SKM-1 treated with dmso at 0.1 percent for 144 hours (cell line): ENCODE measurements around the gene IGF2R.

Experiments used
- DNase-seq: peaks from one replicate; lab custom pipeline; 2025; ENCODE audit not compliant: unreplicated experiment; lab: John Stamatoyannopoulos, UW

Gene IGF2R

DNA sequence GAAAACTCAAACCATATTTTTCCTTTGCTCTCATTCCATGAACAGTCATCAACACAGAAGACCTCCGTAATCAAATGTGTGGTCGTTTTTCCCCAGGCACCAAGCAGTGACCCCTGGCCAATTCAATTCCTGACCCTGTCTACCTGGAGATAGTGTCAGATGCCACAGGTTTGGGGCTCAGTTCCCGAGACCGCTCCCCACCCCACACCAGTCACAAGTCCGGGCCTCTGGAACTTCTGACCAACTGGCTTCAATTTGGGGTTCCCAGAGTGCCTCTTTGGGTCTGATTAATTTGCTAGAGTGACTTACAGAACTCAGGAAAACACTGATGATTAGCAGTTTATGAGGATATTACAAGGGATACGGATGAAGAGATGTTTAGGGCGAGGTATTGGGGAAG lies 6.0 kb downstream of the IGF2R start:
- DNase-seq, result no peak

GRCh38 chr6:159976686-159977254 lies 7.9 kb downstream of the IGF2R start:
- DNase-seq, result no peak

GRCh38 chr6:159977255-159977903 lies 8.5 kb downstream of the IGF2R start:
- no peak for DNase-seq

DNA sequence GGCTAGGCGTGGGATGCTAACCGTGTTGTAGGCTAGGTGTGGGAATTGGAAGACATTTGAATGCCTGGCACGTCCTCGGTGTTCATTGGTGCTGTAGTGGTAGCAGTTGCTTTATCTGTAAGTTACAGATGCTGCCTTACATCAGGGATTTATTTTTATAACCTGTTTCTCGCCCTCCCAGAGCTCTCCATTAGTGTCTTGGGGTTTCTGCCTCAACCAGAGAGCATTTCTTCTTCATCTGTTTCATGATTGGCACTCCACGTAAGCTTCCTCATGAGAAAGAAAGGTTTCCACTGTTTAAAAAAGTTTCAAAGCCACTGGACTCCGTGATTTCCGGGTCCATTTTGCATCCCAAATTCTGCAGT lies 9.0 kb downstream of the IGF2R start:
- DNase-seq, result no peak

DNA sequence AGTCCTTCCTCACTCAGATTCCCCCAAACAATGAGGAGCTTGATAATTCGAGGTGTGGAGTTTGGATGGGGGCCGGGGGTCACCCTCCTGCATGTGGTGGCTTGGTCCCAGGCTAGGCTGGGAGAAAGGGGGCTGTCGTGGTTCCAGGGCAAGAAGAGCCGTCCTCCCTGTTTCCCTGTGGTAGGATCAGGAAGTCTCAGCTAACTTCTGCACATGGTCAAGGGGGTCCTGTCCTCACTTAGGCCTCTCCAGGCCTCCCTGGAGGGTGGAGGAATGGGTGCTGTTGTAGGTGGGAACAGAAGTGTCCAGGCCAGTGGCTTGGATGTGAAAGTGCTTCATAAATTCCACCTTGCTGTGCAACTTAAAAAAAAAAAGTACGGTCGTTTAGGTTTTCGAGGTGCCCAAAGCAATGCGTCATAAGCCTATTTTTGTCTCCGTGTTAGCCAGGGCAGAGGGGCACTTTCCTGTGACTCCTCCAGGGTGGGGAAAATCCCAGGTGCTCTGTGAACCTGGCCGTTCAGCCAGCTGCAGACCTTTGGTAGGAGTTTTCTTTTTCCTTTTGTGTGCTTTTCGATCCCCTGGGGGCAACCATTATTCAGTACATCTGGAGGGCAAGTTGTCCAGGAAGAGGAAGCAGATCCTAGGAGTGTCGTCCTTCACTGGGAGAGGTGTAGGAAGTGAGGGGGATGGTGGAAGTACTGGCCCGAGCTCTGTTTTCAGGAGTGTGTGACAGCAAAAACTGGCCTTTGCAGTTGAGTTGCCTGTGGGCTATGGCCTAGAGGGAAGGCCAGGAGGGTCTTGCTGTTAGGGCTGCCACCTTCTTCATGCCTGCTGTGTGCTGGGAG lies 9.6 kb downstream of the IGF2R start:
- no peak for DNase-seq

- peak; percentile 30 for DNase-seq
Measured at GRCh38 chr6:159979136-159979874, 10.4 kb downstream of the IGF2R start.

DNA sequence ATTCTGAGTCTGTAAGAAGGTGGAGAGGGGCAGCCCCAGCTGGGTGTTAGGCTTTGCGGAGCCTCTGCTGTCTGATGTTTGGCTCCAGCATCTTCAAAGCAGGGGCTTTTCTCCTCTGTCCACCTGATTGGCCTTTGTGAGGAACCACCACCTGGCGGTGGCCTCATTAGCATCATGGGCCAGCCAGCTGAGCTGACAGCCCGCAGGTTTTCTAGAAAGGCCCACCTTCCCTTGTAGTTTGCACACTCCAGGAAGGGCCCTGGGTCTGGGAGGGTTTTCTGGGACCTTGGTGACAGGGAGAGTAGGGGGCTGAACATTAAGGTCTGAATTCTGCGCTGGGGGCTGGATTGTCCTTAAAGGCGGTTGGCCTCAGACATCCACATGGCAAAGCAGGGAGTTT lies 11.6 kb downstream of the IGF2R start:
- no peak for DNase-seq

DNA sequence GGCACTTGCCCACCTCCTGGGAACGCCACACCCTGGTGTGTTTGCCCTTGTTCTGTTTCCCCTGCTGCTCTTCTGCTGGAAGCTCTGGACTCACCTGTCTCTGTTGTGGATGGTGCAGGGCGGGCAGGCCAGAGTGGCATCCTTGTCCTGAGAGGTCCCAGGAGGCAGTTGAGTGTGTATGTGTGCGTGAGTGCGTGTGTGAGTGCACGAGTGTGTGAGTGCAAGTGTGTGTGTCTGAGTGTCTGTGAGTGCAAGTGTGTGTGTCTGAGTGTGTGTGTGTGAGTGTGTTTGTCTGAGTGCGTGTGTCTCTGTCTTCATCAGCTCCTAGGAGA lies 12.2 kb downstream of the IGF2R start:
- DNase-seq, result no peak

GRCh38 chr6:159981403-159982245 lies 12.7 kb downstream of the IGF2R start:
- peak; percentile 80 for DNase-seq

DNA sequence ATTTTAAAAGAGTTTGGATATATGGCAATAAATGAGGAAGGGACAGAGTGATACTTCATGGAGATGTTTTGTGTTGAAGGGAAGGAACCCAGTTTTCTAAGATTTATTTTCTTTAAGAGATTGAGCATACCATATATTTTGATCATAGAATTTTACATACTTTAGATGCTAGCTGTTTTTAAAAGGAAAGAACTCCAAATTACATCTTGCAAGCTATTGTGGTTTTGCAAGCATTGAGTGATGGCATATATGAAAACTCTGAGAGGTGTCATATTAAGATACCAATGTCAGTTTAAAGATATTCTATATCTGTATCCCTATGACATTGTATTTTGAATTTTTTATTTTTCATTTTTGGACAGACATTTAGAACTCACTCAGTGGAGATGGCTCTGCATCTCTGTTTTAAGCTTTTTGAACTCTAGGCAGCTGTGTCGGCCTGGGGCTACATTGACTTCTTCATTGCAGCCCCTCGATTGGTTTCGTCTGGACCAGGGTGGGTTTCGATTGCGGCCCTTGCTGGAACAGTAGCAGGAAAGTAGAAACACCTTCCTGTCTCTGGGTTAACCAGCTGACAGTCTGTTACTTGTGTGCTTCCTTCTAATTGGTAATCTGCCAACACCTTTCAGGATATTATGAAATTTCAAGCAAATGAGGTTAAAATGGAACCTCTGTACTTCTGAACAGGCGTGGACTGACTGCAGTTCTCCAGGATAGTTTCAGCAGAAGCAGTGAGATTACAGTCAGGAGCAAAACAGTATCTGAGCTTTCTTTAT lies 14.0 kb downstream of the IGF2R start:
- DNase-seq, result peak; percentile 82

DNA sequence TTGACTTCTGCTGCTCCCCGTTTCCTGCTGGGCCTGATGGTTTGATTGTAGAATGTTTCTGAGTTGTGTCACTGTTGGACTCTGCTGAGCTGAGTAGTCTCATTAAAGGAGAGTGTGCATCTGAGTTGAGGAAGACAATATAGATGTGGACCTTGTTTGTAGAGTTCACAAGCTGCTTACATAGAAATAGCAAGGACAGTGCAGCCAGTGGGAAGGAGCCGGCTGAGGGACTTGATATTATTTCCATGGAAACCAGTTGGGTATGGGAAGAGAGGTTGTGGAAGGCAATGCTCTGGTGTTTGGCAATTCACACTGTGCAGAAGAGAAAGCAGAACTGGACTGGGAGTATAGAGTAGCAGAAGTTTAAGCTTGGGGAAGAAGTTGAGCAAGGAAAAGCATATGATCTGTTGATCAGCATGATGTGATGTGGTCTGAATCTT lies 14.8 kb downstream of the IGF2R start:
- DNase-seq, result peak; percentile 99

- DNase-seq, result no peak
Measured at GRCh38 chr6:159984268-159984786, 15.4 kb downstream of the IGF2R start.

DNA sequence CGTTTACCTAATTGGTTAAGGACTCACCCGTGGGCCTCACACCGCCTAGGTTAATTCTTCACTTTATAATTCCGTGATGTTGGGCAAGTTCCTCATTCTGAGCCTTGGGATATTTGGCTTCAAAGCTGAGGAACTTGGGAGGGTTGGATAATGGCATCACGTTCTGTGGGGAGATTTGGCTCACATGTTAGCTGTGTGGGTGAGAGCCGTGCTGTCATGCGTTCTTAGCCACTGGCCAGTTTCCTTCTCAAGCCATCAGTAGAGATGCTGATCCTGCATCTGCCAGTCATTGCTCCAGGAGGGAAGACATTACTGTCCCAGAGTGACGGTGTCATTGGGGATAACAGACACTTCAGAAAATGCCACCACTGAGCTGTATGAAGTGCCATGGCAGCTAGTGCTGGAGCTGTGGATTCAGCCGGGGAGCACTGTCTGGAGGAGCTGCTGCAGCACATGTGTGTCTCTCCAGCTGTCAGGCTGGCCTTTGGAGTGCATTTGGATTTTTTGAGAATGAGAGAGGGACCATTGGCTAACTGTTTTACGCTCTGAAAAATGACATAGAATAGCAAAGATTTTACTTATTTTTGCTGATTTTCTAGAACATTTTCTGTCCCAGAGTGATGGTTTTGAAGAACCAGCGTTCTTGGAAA lies 16.5 kb downstream of the IGF2R start:
- DNase-seq, result no peak

DNA sequence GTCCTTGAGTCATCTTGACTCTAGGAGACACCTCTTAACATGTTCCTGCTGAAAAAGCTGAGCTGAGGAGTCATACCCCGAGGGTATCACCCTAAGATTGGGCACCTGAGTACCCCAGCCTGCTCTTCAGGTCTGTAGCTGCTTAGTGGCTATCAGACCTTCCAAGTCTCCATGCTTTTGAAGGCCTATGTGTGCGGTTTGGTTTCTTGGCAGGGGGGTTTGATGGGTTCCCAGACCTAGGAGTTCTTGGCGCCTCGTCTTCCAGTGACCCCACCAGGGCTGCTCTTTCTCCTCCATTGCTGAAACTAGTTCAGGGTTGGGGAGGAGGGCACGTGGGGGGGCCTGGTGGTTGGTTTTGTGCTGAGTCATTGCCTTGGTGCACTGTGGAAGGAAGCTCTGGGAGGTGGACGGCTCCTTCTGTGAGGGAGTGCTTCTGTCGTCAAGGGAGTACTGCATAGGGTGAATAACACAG lies 20.1 kb downstream of the IGF2R start:
- peak; percentile 67 for DNase-seq

DNA sequence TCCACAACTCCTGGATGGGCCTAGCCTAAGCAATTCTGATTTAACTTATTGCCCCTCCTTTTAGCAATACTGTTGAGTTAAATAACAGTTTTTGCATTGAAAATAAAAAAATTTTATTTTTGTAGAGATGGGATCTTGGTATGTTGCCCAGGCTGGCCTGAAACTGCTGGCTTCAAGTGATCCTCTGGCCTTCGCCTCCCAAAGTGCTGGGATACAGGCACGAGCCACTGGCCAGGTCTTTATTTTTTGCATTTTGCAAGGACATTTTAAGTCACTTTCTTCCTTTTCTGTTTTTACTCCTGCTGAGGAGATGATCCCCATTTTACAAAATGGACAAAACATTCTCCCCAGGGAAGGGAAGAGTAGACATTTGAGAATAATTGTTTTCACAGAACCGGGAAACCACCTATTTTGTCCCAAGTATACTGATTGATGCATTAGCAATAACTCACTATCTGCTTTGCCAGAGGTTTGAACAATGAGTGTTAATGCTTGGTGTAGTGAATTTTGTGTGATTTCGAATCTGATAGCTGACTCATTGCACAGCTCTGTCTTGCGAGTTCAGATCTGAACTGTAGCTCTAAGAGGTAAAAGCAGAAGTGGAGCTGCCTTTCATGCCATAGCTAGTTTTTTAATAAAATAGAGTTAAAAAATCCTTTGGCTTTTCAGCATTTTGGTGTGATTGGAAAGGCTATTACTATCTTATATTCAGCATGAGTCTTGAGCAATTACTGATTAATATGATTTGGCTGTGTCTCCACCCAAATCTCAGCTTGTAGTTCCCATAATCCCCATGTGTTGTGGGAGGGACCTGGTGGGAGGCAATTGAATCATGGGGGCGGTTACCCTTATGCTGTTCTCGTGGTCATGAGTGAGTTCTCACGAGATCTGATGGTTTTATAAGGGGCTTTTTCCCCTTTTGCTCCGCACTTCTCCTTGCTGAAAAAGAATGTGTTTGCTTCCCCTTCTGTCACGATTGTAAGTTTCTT lies 20.9 kb downstream of the IGF2R start:
- DNase-seq, result peak; percentile 56

GRCh38 chr6:159992366-159992765 lies 23.5 kb downstream of the IGF2R start:
- DNase-seq, result no peak

GRCh38 chr6:159995405-159995804 lies 26.5 kb downstream of the IGF2R start:
- DNase-seq, result no peak

DNA sequence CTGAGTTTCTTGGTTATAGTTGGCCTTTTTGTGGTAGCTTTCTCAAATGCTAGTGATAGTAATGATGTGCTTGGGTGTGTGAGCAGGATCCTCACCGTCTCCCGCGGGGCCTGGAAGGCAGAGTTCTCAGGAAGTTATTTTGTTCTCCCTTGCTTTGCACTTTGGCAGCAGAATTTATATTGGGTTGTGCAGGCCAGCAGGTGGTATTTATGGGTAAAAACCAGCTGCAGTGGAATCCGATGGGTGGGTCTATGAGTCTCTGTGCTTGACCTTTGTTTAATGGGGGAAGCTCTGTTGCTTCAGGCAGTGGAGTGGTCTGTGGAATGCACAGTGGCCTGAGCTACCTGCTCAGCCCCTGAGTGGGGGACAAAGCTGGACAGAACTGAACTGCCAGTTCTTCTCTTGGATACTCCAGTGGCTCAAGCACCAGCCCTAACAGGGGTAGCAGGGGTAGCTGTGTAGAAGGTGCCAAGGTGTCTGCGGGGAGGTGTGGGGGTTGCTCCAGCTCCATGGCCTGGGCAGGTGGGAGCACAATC lies 27.3 kb downstream of the IGF2R start:
- no peak for DNase-seq
